GM21381 (cell line): Measurements from ENCODE around the gene KDM8.

Source experiments
- ATAC-seq: cut with Tn5 transposase; IDR thresholded peaks from one replicate; pipeline ENCODE4 v1.9.1; 2021; ENCODE audit warnings: mild to moderate bottlenecking, moderate library complexity; ENCODE audit not compliant: unreplicated experiment

KDM8 gene

DNA sequence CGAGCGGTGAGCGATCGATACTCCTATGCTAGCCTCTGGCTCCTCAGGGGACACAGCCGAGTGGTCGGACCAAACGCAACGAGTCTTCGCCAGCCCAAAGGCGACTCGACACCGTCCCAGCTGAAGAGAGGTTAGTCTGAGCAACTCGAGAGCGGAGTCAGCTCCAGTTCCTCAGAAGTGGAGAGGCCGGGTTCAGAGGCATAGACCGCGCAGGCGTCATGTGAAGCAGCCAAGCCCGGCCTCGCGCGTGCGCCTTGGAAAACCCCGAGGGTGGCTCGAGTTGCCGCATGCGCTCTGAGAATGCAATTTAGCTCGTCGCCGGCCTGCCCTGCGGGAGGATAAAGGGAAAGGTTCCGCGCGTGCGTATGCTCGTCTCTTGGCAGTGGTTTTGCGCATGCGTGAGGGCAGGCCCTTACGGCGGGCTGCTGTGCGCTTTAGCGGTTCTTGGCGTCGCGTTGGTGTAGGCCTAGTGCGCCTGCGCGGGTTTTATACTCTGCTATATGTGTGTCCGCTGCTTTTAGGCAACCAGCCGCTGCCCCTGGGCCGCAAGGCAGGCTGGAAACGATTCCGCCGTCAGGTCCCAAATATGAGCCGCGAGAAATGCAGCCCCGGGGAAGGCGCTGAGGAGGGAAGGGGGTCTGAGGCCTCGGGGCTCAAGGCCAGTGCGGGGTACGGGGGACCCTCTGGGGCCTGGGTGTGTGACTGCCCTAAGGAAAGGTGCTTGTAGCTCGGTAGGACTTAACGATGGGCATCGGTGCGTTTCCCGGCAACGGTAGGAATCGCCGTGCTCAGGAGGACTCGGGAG is at the start of gene KDM8:
KDM8 (plus strand) TSS at position 20 of the 805 bp plus-strand sequence. CDS start 6,598 bp downstream, outside the sequence.
- ATAC-seq: peak; percentile 77

GRCh38 chr16:27154705-27155521 is 48.4 kb upstream of the KDM8 start:
- no peak for ATAC-seq

- ATAC-seq: no peak
Observed at GRCh38 chr16:27156579-27156978, 46.7 kb upstream of the KDM8 start.

DNA sequence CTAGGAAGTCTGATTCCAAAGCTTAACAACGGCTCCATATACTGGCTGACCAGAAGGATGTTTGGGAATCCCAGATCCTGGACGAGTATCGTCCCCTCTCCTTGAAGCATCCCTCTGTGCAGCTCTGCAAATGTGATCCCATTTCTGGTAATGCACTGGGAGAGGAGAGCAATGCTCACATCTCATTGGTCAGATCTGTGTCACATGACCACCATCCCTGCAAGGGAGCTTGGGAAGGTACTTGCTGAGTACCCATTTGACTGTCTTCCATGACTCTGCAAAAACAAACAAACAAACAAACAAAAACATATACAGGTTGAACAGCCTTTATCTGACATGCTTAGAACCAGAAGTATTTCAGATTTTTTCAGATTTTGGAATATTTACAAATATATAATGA is 41.9 kb upstream of the KDM8 start:
- ATAC-seq: no peak

DNA sequence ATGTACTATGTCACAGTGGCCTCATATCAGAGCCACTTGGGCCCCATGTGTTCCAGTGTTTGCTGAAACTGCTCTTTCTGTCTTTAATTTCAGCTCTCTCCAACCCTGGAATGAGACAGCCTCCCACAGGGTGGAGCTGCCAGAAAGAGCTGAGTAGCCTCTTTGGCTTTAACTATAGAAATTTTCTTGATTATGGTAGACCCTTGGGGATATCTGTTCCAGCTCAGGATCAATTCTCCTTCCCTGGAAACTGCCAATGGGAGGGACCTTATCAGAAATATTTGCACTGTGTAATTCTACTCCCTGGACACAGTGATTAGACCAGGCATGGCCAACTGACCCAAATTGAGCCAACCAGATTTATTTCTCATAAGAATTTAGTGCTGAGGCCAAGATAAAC is 39.0 kb upstream of the KDM8 start:
- ATAC-seq: no peak

- no peak for ATAC-seq
Observed at GRCh38 chr16:27165576-27165975, 37.8 kb upstream of the KDM8 start.

DNA sequence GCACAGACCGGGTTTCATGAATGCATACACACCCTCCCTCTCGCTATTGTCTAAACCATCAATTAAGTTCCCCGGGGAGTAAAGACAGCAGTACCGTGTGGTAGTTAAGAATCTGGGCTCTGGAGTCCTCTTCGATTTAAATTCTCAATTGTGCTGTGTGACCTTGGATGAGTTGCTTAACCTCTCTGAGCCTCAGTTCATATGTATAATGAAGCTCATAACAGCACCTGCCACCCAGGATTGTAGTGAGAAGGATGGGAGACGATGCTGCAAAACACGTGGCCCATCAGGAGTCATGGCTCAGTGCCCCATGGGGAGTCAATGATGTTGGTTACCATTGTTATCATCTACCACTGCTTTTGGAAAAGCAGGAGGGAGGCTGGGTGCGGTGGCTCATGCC is 34.5 kb upstream of the KDM8 start:
- ATAC-seq: no peak

GRCh38 chr16:27169511-27170071 is 33.7 kb upstream of the KDM8 start:
- no peak for ATAC-seq

DNA sequence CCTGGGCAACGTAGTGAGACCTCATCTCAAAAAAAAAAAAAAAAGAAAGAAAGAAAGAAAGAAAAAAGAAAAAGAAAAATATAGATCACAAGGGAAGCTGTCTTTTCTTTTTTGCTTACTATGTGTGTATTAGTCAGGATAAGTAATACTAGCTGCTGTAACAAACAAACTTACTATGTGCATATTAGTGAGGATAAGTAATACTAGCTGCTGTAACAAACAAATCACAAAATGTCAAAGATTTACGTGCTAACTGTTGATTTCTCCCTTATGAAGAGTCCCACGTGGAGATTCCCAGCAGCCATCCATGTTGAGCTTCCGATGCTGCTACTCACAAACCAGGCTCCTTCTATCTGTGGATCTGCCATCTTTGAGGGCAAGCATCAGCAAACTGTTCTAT is 31.7 kb upstream of the KDM8 start:
- no peak for ATAC-seq

DNA sequence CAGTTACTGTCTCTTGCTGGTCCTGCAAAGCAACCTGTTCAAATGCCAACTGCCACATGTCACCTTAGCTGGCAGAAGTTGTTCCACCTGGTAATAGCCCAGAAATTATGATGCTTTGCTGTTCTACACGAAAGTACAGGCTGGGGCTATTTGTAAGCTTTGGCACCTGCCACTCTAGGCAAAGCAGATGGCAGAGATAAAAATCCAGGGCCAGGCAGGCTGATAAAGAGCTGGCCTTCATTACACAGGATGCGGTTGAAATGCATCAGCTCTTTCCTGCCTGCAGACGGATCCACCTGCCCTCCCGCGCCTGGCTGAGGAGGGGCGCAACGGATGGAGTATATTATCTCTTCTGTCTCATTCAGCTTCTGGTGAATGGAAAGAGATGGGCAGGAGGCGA is 29.3 kb upstream of the KDM8 start:
- no peak for ATAC-seq

GRCh38 chr16:27174798-27175197 is 28.5 kb upstream of the KDM8 start:
- no peak for ATAC-seq

GRCh38 chr16:27175888-27176287 is 27.4 kb upstream of the KDM8 start:
- no peak for ATAC-seq

GRCh38 chr16:27177031-27177774 is 26.1 kb upstream of the KDM8 start:
- ATAC-seq: no peak

- peak; percentile 86 for ATAC-seq
Observed at GRCh38 chr16:27179500-27180072, 23.7 kb upstream of the KDM8 start.

GRCh38 chr16:27181019-27181790 is 22.1 kb upstream of the KDM8 start:
- ATAC-seq: no peak

GRCh38 chr16:27182906-27183405 is 20.4 kb upstream of the KDM8 start:
- ATAC-seq: no peak

GRCh38 chr16:27185776-27186130 is 17.6 kb upstream of the KDM8 start:
- no peak for ATAC-seq

DNA sequence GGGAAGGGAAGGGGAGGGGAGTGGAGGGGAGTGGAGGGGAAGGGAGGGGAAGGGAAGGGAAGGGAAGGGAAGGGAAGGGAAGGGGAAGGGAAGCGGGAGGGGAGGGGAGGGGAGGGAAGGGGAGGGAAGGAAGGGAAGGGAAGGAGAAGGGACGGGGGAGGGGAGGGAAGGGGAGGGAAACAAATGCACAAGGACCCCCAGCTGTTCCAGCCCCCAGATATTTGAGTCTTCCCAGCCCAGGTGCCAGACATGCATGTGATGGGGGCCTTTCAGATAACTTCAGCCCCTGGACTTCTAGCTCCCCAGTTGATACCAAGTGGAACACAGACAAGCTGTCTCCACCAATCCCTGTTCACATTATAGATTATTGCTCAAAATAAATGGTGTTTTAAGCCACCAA is 14.7 kb upstream of the KDM8 start:
- no peak for ATAC-seq

DNA sequence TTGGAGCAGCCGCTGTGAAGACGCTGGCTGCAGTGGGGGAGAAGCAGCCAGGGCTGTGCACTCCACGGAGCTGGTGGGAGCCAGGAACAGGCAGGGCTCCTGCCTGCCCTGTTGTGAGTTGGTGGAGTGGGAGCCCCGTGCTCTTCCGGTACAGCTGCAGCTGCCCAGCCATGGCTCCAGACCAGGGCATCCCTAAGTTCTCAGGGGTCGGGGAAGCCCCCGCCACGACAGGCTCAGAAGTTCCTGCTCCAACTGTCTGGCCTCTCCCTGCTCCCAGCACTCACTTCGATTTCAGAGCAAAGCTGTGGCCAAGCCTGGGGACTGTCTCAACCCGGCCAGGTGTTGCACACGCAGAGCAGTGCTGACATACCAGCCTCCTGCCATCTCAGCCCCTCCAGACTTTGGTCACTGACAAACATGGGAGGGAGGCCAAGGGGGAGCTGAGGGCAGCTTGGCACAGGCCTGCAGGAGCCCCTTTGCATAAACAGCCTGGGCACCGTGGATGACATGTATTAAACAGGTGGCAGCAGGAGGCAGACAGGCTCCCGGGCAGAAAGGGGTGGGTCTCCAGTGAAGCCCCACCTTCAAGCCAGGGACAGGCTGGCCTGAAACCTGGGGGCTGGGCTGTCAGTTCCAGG is 13.9 kb upstream of the KDM8 start:
- no peak for ATAC-seq
